Activated naive CD8-positive, alpha-beta T cell treated with anti-CD3 and anti-CD28 coated beads, Interleukin-2, amount 10 ng/mL, durations not matched to agents 7 days and 5 days (primary cell): Measurements from ENCODE around the gene DDHD1. TPM values are rescaled to one million over a fixed set of nuclear protein-coding genes. Genes with fewer than 3 reads are reported as not detected.
"Not testable (repeated sequence)": the region's sequence is repeated elsewhere in the genome, so short reads cannot be mapped to it uniquely, and the experiment has no call there.

Experiments used
- ATAC-seq: fragments of 150-1000 bp; cut with Tn5 transposase; one replicate; pipeline ENCODE4 v1.10.0; 2021; ENCODE audit warnings: low read depth, moderate library complexity
- POLR2A ChIA-PET: fragments of 350-600 bp; sonication (Branson Sonifier 250); formaldehyde crosslinking; loops from one replicate; lab custom pipeline; 2021; ENCODE audit warnings: antibody characterized with exemption; lab: Charles Lee
- DNase-seq: peaks from one replicate; pipeline ENCODE4 v3.0.0; 2021
- H3K27ac Mint-ChIP-seq: one replicate; pipeline ENCODE4 v1.8.0; 2022; ENCODE audit warnings: mild to moderate bottlenecking, mixed read lengths
- H3K27me3 Mint-ChIP-seq: one replicate; pipeline ENCODE4 v1.8.0; 2022; ENCODE audit warnings: mild to moderate bottlenecking, moderate library complexity, mixed read lengths
- H3K36me3 Mint-ChIP-seq: one replicate; pipeline ENCODE4 v1.8.0; 2021; ENCODE audit warnings: mild to moderate bottlenecking, mixed read lengths
- H3K4me1 Mint-ChIP-seq: one replicate; pipeline ENCODE4 v1.8.0; 2021; ENCODE audit warnings: mixed read lengths
- H3K4me3 Mint-ChIP-seq: one replicate; pipeline ENCODE4 v1.8.0; 2022; ENCODE audit warnings: mild to moderate bottlenecking, moderate library complexity, mixed read lengths
- H3K9me3 Mint-ChIP-seq: one replicate; pipeline ENCODE4 v1.8.0; 2021; ENCODE audit warnings: mixed read lengths
- total RNA-seq, 2 experiments: library from RNA; stranded (reverse); gene quantifications; one replicate each; pipeline ENCODE4 v1.2.3, GENCODE V29; 2021

The DDHD1 gene
- total RNA-seq, result 10 to 100 TPM; 63.1 to 65.1 TPM

GRCh38 chr14:53152887-53153701 lies at the start of gene DDHD1:
Gene DDHD1, minus strand, starts transcription at chr14:53153323. Its CDS starts 225 bp downstream, at chr14:53153098.
- DNase-seq, result peak; percentile 92
- Mint-ChIP-seq H3K4me3 (peak within 1 kb of the TSS; percentile 96), H3K9me3 (no peaks in the 10 kb centered on the region), H3K27ac (peak within 1 kb of the TSS; percentile 98), H3K27me3 (no peaks in the 10 kb centered on the region), H3K36me3 (peaks cover 28% of the 10 kb centered on the region), H3K4me1 (peaks cover 29% of the 10 kb centered on the region)
- POLR2A ChIA-PET, result interaction anchor here (0.6 to 6.5 kb wide), 20 partner anchors 8 to 1482 kb away, joined by 3 to 125 read pairs (median 5); partner anchors contain the start of gene GNG2
- ATAC-seq, result peak; percentile 74

- no peak overlapping the region for H3K4me3 Mint-ChIP-seq
These were observed 42.8 kb upstream of the DDHD1 start for GRCh38 chr14:53195949-53196348.

GRCh38 chr14:53193193-53193592 lies 40.1 kb upstream of the DDHD1 start:
- DNase-seq, result no peak
- H3K9me3 Mint-ChIP-seq, result peaks cover 4% of the 10 kb centered on the region
- H3K27me3 Mint-ChIP-seq, result no peaks in the 10 kb centered on the region
- peaks cover 10% of the 10 kb centered on the region for H3K36me3 Mint-ChIP-seq
- peaks cover 1% of the 10 kb centered on the region for H3K4me1 Mint-ChIP-seq
- no peak overlapping the region for H3K27ac Mint-ChIP-seq
- POLR2A ChIA-PET, result no interaction called here
- ATAC-seq, result no peak
- no peak overlapping the region for H3K4me3 Mint-ChIP-seq

More at GRCh38 chr14:53195949-53196348, 42.8 kb upstream of the DDHD1 start:
- DNase-seq (no peak), ATAC-seq (no peak)
- Mint-ChIP-seq H3K4me1 (peaks cover under 1% of the 10 kb centered on the region), H3K9me3 (peaks cover 10% of the 10 kb centered on the region), H3K27ac (no peak overlapping the region), H3K27me3 (no peaks in the 10 kb centered on the region), H3K36me3 (peaks cover 7% of the 10 kb centered on the region)
- POLR2A ChIA-PET, result no interaction called here

- DNase-seq (no peak), ATAC-seq (no peak)
- Mint-ChIP-seq H3K4me3 (no peak overlapping the region), H3K36me3 (peaks cover 8% of the 10 kb centered on the region), H3K27ac (no peak overlapping the region), H3K9me3 (no peaks in the 10 kb centered on the region), H3K4me1 (peaks cover 1% of the 10 kb centered on the region), H3K27me3 (no peaks in the 10 kb centered on the region)
- POLR2A ChIA-PET, result no interaction called here
These were observed 39.1 kb upstream of the DDHD1 start for GRCh38 chr14:53192052-53192760.

- H3K9me3 Mint-ChIP-seq, result no peaks in the 10 kb centered on the region
- no peak overlapping the region for H3K27ac Mint-ChIP-seq
- H3K36me3 Mint-ChIP-seq, result peaks cover 10% of the 10 kb centered on the region
- DNase-seq, result no peak
- peaks cover 1% of the 10 kb centered on the region for H3K4me1 Mint-ChIP-seq
- no peak overlapping the region for H3K4me3 Mint-ChIP-seq
- ATAC-seq, result no peak
- POLR2A ChIA-PET, result no interaction called here
- no peaks in the 10 kb centered on the region for H3K27me3 Mint-ChIP-seq
These were observed 37.8 kb upstream of the DDHD1 start for GRCh38 chr14:53190938-53191337.

- POLR2A ChIA-PET, result no interaction called here
- Mint-ChIP-seq H3K36me3 (peaks cover 9% of the 10 kb centered on the region), H3K9me3 (no peaks in the 10 kb centered on the region), H3K27ac (no peak overlapping the region), H3K27me3 (no peaks in the 10 kb centered on the region), H3K4me3 (no peak overlapping the region), H3K4me1 (peaks cover 4% of the 10 kb centered on the region)
- DNase-seq (no peak), ATAC-seq (no peak)
These were observed 34.9 kb upstream of the DDHD1 start for GRCh38 chr14:53187921-53188463.

GRCh38 chr14:53186532-53186931 lies 33.4 kb upstream of the DDHD1 start:
- peaks cover 4% of the 10 kb centered on the region for H3K4me1 Mint-ChIP-seq
- peaks cover 13% of the 10 kb centered on the region for H3K36me3 Mint-ChIP-seq
- POLR2A ChIA-PET, result no interaction called here
- no peak overlapping the region for H3K4me3 Mint-ChIP-seq
- H3K27me3 Mint-ChIP-seq, result no peaks in the 10 kb centered on the region
- DNase-seq (no peak), ATAC-seq (no peak)
- no peak overlapping the region for H3K27ac Mint-ChIP-seq
- H3K9me3 Mint-ChIP-seq, result peaks cover under 1% of the 10 kb centered on the region

- Mint-ChIP-seq H3K4me3 (no peak overlapping the region), H3K9me3 (peaks cover 3% of the 10 kb centered on the region), H3K27ac (no peak overlapping the region), H3K4me1 (peaks cover 3% of the 10 kb centered on the region), H3K27me3 (no peaks in the 10 kb centered on the region), H3K36me3 (peaks cover 9% of the 10 kb centered on the region)
- POLR2A ChIA-PET, result no interaction called here
- DNase-seq (no peak), ATAC-seq (no peak)
These were observed 30.5 kb upstream of the DDHD1 start for GRCh38 chr14:53183611-53184010.

- peaks cover 9% of the 10 kb centered on the region for H3K36me3 Mint-ChIP-seq
- peaks cover 3% of the 10 kb centered on the region for H3K9me3 Mint-ChIP-seq
- H3K4me1 Mint-ChIP-seq, result peaks cover 3% of the 10 kb centered on the region
- no peak overlapping the region for H3K4me3 Mint-ChIP-seq
- POLR2A ChIA-PET, result no interaction called here
- H3K27me3 Mint-ChIP-seq, result no peaks in the 10 kb centered on the region
- DNase-seq (no peak), ATAC-seq (no peak)
- no peak overlapping the region for H3K27ac Mint-ChIP-seq
These were observed 29.9 kb upstream of the DDHD1 start for GRCh38 chr14:53183056-53183455.

GRCh38 chr14:53181463-53182081 lies 28.4 kb upstream of the DDHD1 start:
- DNase-seq, H3K27ac Mint-ChIP-seq, ATAC-seq, H3K27me3 Mint-ChIP-seq, H3K4me1 Mint-ChIP-seq, H3K36me3 Mint-ChIP-seq, POLR2A ChIA-PET, H3K4me3 Mint-ChIP-seq, H3K9me3 Mint-ChIP-seq: not testable (repeated sequence)

- H3K36me3 Mint-ChIP-seq, result peaks cover 7% of the 10 kb centered on the region
- H3K27ac Mint-ChIP-seq, result no peak overlapping the region
- no peak overlapping the region for H3K4me3 Mint-ChIP-seq
- H3K4me1 Mint-ChIP-seq, result peaks cover 3% of the 10 kb centered on the region
- no peaks in the 10 kb centered on the region for H3K27me3 Mint-ChIP-seq
- ATAC-seq (no peak), DNase-seq (no peak)
- POLR2A ChIA-PET, result no interaction called here
- peaks cover 3% of the 10 kb centered on the region for H3K9me3 Mint-ChIP-seq
These were observed 27.4 kb upstream of the DDHD1 start for GRCh38 chr14:53180272-53181221.

GRCh38 chr14:53179486-53180005 lies 26.4 kb upstream of the DDHD1 start:
- H3K27me3 Mint-ChIP-seq, H3K9me3 Mint-ChIP-seq, H3K4me1 Mint-ChIP-seq, H3K36me3 Mint-ChIP-seq, H3K27ac Mint-ChIP-seq, H3K4me3 Mint-ChIP-seq, DNase-seq, POLR2A ChIA-PET, ATAC-seq: not testable (repeated sequence)
